SH-SY5Y (cell line): ENCODE data around the gene GAPVD1.

Experiments used
- GATA2 ChIP-seq: IDR thresholded peaks from 2 replicates; pipeline ENCODE4 v1.6.1; 2011; ENCODE audit warnings: mild to moderate bottlenecking, low read depth, low read length
- GATA3 ChIP-seq: IDR thresholded peaks from 2 replicates; pipeline ENCODE4 v1.6.1; 2011; ENCODE audit warnings: low read depth, mild to moderate bottlenecking, low read length, moderate library complexity

GRCh38 chr9:125338929-125339328 is 77.3 kb downstream of the GAPVD1 start:
- TF ChIP-seq GATA2 (no peak), GATA3 (no peak)
